HCT116 (cell line): ENCODE results near the gene SLC25A19. TPM values are rescaled to one million over a fixed set of nuclear protein-coding genes. Genes with fewer than 3 reads are reported as not detected.

Experiments used
- ATAC-seq: fragments of 200-7000 bp; cut with Tn5 transposase; 2 replicates; pipeline ENCODE4 v1.9.1; 2020; ENCODE audit warnings: mild to moderate bottlenecking, moderate library complexity
- BruUV-seq: library from RNA; stranded (reverse); fragments of 400-500 nt; replicated peaks from 2 replicates; lab custom pipeline; 2021; lab: Mats Ljungman, UMichigan
- CTCF ChIA-PET: fragments of 300-600 bp; sonication (Branson Sonifier 250); formaldehyde crosslinking; loops from one replicate; lab custom pipeline; 2021; ENCODE audit warnings: antibody characterized with exemption; lab: Charles Lee
- POLR2A ChIA-PET: fragments of 300-600, 350-600 bp; sonication (Branson Sonifier 250); formaldehyde crosslinking; loops from one replicate; lab custom pipeline; 2021; ENCODE audit warnings: antibody characterized with exemption; lab: Charles Lee
- RAD21 ChIA-PET, 2 experiments: fragments of 300-600 bp; sonication (Branson Sonifier 250); formaldehyde crosslinking; loops; one replicate each; lab custom pipeline; 2023; ENCODE audit warnings: low total read pairs in 2 of 2; ENCODE audit not compliant: uncharacterized antibody in 2 of 2, unreplicated experiment in 2 of 2, low non-redundant PET in 1 of 2; lab: Charles Lee
- DNase-seq: peaks from one replicate; pipeline ENCODE4 v3.0.0-alpha.2; 2010; ENCODE audit warnings: low read depth, low spot score
- H2AFZ ChIP-seq: fragments of 200-600 bp; shearing (Covaris generic), sonication (generic); 2 replicates; pipeline ENCODE4 v1.6.1; 2017; ENCODE audit warnings: low read depth, mixed run types, mixed read lengths, antibody characterized with exemption, low read length; ENCODE audit not compliant: poor library complexity, severe bottlenecking
- H3K27ac ChIP-seq: 2 replicates; pipeline ENCODE4 v1.5.1; 2012; ENCODE audit warnings: low read depth, low read length
- H3K27me3 ChIP-seq: fragments of 200-600 bp; sonication (generic); 2 replicates; pipeline ENCODE4 v1.6.1; 2016; ENCODE audit warnings: mixed run types, low read length, mixed read lengths; ENCODE audit not compliant: insufficient read depth
- H3K36me3 ChIP-seq, 2 experiments: fragments of 200-500 bp in 1 of 2; fragments of 200-600 bp in 1 of 2; sonication (Bioruptor generic) in 1 of 2; sonication (generic) in 1 of 2; 2 replicates each; pipeline versions ENCODE4 v1.5.1 to v1.6.1; 2014 to 2016; ENCODE audit warnings: low read length in 2 of 2, inconsistent platforms in 1 of 2, mixed read lengths in 1 of 2, mixed run types in 1 of 2; ENCODE audit not compliant: insufficient read depth in 2 of 2, control insufficient read depth in 1 of 2
- H3K4me1 ChIP-seq, 2 experiments: fragments of 200-600 bp in 1 of 2; sonication (generic) in 1 of 2; 2 replicates each; pipeline versions ENCODE4 v1.5.1 to v1.6.1; 2012 to 2017; ENCODE audit warnings: low read length in 2 of 2, inconsistent platforms in 1 of 2, mild to moderate bottlenecking in 1 of 2, mixed read lengths in 1 of 2, mixed run types in 1 of 2, moderate library complexity in 1 of 2; ENCODE audit not compliant: insufficient read depth in 2 of 2, control insufficient read depth in 1 of 2
- H3K4me2 ChIP-seq: fragments of 200-600 bp; sonication (generic); 2 replicates; pipeline ENCODE4 v1.6.1; 2017; ENCODE audit warnings: mixed run types, low read length, mixed read lengths
- H3K4me3 ChIP-seq, 2 experiments: fragments of 200-600 bp in 1 of 2; sonication (generic) in 1 of 2; replicated peaks in 1 of 2; 2 replicates each; pipeline ENCODE4 v1.5.1; 2011 to 2016; ENCODE audit warnings: low read length in 2 of 2, control low read depth in 1 of 2, low read depth in 1 of 2, mild to moderate bottlenecking in 1 of 2, mixed read lengths in 1 of 2, mixed run types in 1 of 2
- H3K79me2 ChIP-seq: fragments of 200-600 bp; sonication (generic); 2 replicates; pipeline ENCODE4 v1.6.1; 2017; ENCODE audit warnings: mild to moderate bottlenecking, mixed run types, low read length, moderate library complexity, mixed read lengths; ENCODE audit not compliant: insufficient read depth
- H3K9ac ChIP-seq: fragments of 200-600 bp; sonication (generic); 2 replicates; pipeline ENCODE4 v1.6.1; 2016; ENCODE audit warnings: low read length, mixed read lengths
- H3K9me2 ChIP-seq: fragments of 200-600 bp; sonication (generic), shearing (Covaris generic); 2 replicates; pipeline ENCODE4 v1.6.1; 2017; ENCODE audit warnings: mixed run types, mild to moderate bottlenecking, moderate library complexity; ENCODE audit not compliant: insufficient read depth
- H3K9me3 ChIP-seq, 2 experiments: fragments of 200-500 bp in 1 of 2; fragments of 200-600 bp in 1 of 2; sonication (Bioruptor generic) in 1 of 2; sonication (generic) in 1 of 2; 2 replicates each; pipeline ENCODE4 v1.6.1; 2014 to 2017; ENCODE audit warnings: low read length in 2 of 2, mixed read lengths in 2 of 2, inconsistent platforms in 1 of 2, low read depth in 1 of 2, mild to moderate bottlenecking in 1 of 2, mixed run types in 1 of 2, moderate library complexity in 1 of 2; ENCODE audit not compliant: control insufficient read depth in 1 of 2, insufficient read depth in 1 of 2
- H4K20me1 ChIP-seq: fragments of 200-600 bp; sonication (generic), shearing (Covaris generic); 2 replicates; pipeline ENCODE4 v1.6.1; 2017; ENCODE audit warnings: mixed run types, mild to moderate bottlenecking, moderate library complexity; ENCODE audit not compliant: insufficient read depth
- CTCF ChIP-seq, 3 experiments: fragments of 200-600 bp in 1 of 3; sonication (generic) in 1 of 3; IDR thresholded peaks in 2 of 3; conservative IDR thresholded peaks in 1 of 3; 2 replicates each; pipeline ENCODE4 v1.5.1; 2012 to 2017; ENCODE audit warnings: low read depth in 2 of 3, low read length in 2 of 3, antibody characterized with exemption in 1 of 3, borderline replicate concordance in 1 of 3, control low read depth in 1 of 3, mild to moderate bottlenecking in 1 of 3, mixed read lengths in 1 of 3, mixed run types in 1 of 3, moderate library complexity in 1 of 3; ENCODE audit not compliant: insufficient read depth in 1 of 3
- EGR1 ChIP-seq: IDR thresholded peaks from 2 replicates; pipeline ENCODE4 v1.6.1; 2012; ENCODE audit warnings: low read depth
- ELF1 ChIP-seq: IDR thresholded peaks from 2 replicates; pipeline ENCODE4 v1.6.1; 2012; ENCODE audit warnings: low read depth, borderline replicate concordance
- EZH2phosphoT487 ChIP-seq: fragments of 200-600 bp; IDR thresholded peaks from 2 replicates; pipeline ENCODE4 v1.6.1; 2018; ENCODE audit warnings: antibody characterized with exemption, borderline replicate concordance
- JUND ChIP-seq: IDR thresholded peaks from 2 replicates; pipeline ENCODE4 v1.6.1; 2012
- RAD21 ChIP-seq: IDR thresholded peaks from 2 replicates; pipeline ENCODE4 v1.6.1; 2012; ENCODE audit warnings: low read depth, mild to moderate bottlenecking
- REST ChIP-seq: IDR thresholded peaks from 2 replicates; pipeline ENCODE4 v1.6.1; 2012; ENCODE audit warnings: low read depth
- SIN3A ChIP-seq: IDR thresholded peaks from 2 replicates; pipeline ENCODE4 v1.6.1; 2012; ENCODE audit warnings: low read depth
- ZBTB33 ChIP-seq: IDR thresholded peaks from 2 replicates; pipeline ENCODE4 v1.6.1; 2011; ENCODE audit warnings: mild to moderate bottlenecking, low read length, moderate library complexity; ENCODE audit not compliant: insufficient replicate concordance; ENCODE audit errors: extremely low read depth
- ZFX ChIP-seq: fragments of 450-650 bp; IDR thresholded peaks from 2 replicates; pipeline ENCODE4 v1.6.1; 2017
- ZNF274 ChIP-seq: fragments of 200-500 bp; sonication (Bioruptor generic); IDR thresholded peaks from 2 replicates; pipeline ENCODE4 v1.6.1; 2014; ENCODE audit warnings: mild to moderate bottlenecking, low read depth, low read length, inconsistent platforms
- intact Hi-C: fragments of 100-400 bp; cut with micrococcal nuclease; formaldehyde crosslinking; loops from 2 replicates; pipeline ENCODE4 v1.10.0; 2022
- total RNA-seq: library from RNA; stranded (reverse); gene quantifications from one replicate; pipeline ENCODE4 v1.2.1, GENCODE V29; 2021; ENCODE audit not compliant: unreplicated experiment

Gene SLC25A19
- total RNA-seq, 1 experiment from 2014 or later, result 38.7 TPM

- TF ChIP-seq REST, result no peak
- no peak for TF ChIP-seq ELF1
- no peak for TF ChIP-seq ZNF274
- TF ChIP-seq EZH2phosphoT487, result no peak
- TF ChIP-seq ZFX, result peak; percentile 92
- TF ChIP-seq EGR1, result 0 out of 2 replicates have a peak, but pooled peaks have one; percentile 65
Measured at GRCh38 chr17:75261336-75262111, 27.7 kb downstream of the SLC25A19 start, which contains the start of the genes GGA3 and MRPS7 (continued).

- peak overlapping the region; percentile 97 for H3K4me2 ChIP-seq
- no peaks in the 10 kb centered on the region for H3K27me3 ChIP-seq
- DNase-seq (no peak), ATAC-seq (peak; percentile 45)
- peaks cover 17 to 21% of the 10 kb centered on the region in 2 experiments for H3K4me1 ChIP-seq
- H3K9me2 ChIP-seq, result no peaks in the 10 kb centered on the region
- H3K79me2 ChIP-seq, result peaks cover 66% of the 10 kb centered on the region
- H3K36me3 ChIP-seq, result peaks cover 14 to 25% of the 10 kb centered on the region in 2 experiments; a peak in 3 of 4 replicates
- peak overlapping the region; percentile 80 for H3K27ac ChIP-seq
- TSS peak; percentile 55 for BruUV-seq
- intact Hi-C loops, result loop anchor here (1.0 to 10.0 kb wide), 2 partner anchors 55 to 146 kb away; partner anchors contain the start of gene NUP85
- H2AFZ ChIP-seq, result peak overlapping the region; percentile 1
- peak overlapping the region; percentile 92 for H3K9ac ChIP-seq
- H3K9me3 ChIP-seq, result no peaks in the 10 kb centered on the region
- peak overlapping the region; percentile 83 to 97 for H3K4me3 ChIP-seq
- CTCF ChIA-PET, result interaction anchor here (1.0 to 5.8 kb wide), 5 partner anchors 10 to 152 kb away, joined by 3 to 42 read pairs (median 5); partner anchors contain the start of gene MIF4GD
- H4K20me1 ChIP-seq, result no peaks in the 10 kb centered on the region
- TF ChIP-seq RAD21, result no peak
- TF ChIP-seq JUND, result no peak
- TF ChIP-seq CTCF (IDR thresholded peaks at IDR 0.05 in 2 of 3, conservative IDR thresholded peaks at IDR 0.05 in 1 of 3; ENCODE audit: borderline replicate concordance in 1 of 3, insufficient read depth in 1 of 3, low read depth in 2 of 3, low read length in 2 of 3), result 0 out of 6 replicates have a peak, but pooled peaks of 2 of the 3 experiments have one; percentile 4 to 20
- no peak for TF ChIP-seq ZBTB33
- TF ChIP-seq SIN3A, result no peak
- POLR2A ChIA-PET, result interaction anchor here (0.7 to 3.1 kb wide), 4 partner anchors 10 to 489 kb away, joined by 3 to 29 read pairs (median 8); partner anchors contain the start of genes GRB2, MIF4GD and SLC25A19
- RAD21 ChIA-PET, result no interaction called here
Measured at GRCh38 chr17:75260641-75261335, 28.4 kb downstream of the SLC25A19 start.
